A549 (cell line): ENCODE results near the gene PIBF1.

Experiments used
- CBX2 ChIP-seq: fragments of 200-600 bp; sonication (generic); IDR thresholded peaks from 2 replicates; pipeline ENCODE4 v1.6.1; 2016; ENCODE audit warnings: low read depth, mild to moderate bottlenecking, borderline replicate concordance
- CEBPB ChIP-seq, 2 experiments: fragments of >200 bp in 1 of 2; sonication (Bioruptor Twin) in 1 of 2; formaldehyde crosslinking in 1 of 2; IDR thresholded peaks; 2 replicates each; pipeline ENCODE4 v1.6.1; 2012 to 2016
- CTCF ChIP-seq: fragments of >200 bp; sonication (Bioruptor Twin); formaldehyde crosslinking; IDR thresholded peaks from 3 replicates; pipeline ENCODE4 v1.5.1; 2016
- EP300 ChIP-seq, 2 experiments: fragments of >200 bp; sonication (Bioruptor Twin); formaldehyde crosslinking; IDR thresholded peaks; 2 replicates in 1 of 2; 3 replicates in 1 of 2; pipeline ENCODE4 v1.6.1; 2016 to 2017
- SREBF2 ChIP-seq: fragments of 450-650 bp; IDR thresholded peaks from 2 replicates; pipeline ENCODE4 v1.6.1; 2014; ENCODE audit warnings: mild to moderate bottlenecking, moderate library complexity
- USF2 ChIP-seq: fragments of 450-650 bp; IDR thresholded peaks from 2 replicates; pipeline ENCODE4 v1.6.1; 2014; ENCODE audit warnings: antibody characterized with exemption
- ZC3H11A ChIP-seq: fragments of 450-650 bp; IDR thresholded peaks from 2 replicates; pipeline ENCODE4 v1.6.1; 2014; ENCODE audit warnings: antibody characterized with exemption, mild to moderate bottlenecking
- ZFP36 ChIP-seq: fragments of 450-650 bp; IDR thresholded peaks from 2 replicates; pipeline ENCODE4 v1.6.1; 2014; ENCODE audit warnings: borderline replicate concordance; ENCODE audit not compliant: partially characterized antibody
- TF ChIP-seq, protein P1 (sequence below): fragments of 250-450 bp; sonication (Bioruptor Pico); IDR thresholded peaks from 2 replicates; pipeline ENCODE4 v1.5.0; 2021; ENCODE audit warnings: mild to moderate bottlenecking, moderate library complexity, borderline replicate concordance

DNA sequence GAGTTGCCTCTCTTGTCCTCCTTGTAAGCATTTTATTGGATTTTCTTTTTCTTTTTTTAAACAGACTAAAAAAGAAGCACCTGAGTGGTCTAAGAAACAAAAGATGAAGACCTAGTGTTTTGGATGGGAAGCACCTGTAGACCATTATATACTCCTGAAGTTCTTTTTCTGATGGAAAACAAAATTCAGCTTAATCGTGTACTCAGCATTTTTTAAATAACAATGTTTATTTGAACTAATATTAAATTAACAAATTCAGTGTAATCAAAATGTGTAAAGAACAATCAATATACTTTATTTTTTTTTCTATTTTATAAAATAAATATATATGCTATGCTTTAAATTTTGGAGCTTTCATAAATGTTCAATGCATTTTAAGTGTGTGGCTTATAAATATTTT lies 233.9 kb downstream of the PIBF1 start:
- TF ChIP-seq CTCF: no peak
- TF ChIP-seq USF2: no peak
- TF ChIP-seq EP300 (IDR thresholded peaks at IDR 0.05): no peak
- TF ChIP-seq CBX2: no peak
- no peak for TF ChIP-seq ZC3H11A
- TF ChIP-seq, protein P1, sequence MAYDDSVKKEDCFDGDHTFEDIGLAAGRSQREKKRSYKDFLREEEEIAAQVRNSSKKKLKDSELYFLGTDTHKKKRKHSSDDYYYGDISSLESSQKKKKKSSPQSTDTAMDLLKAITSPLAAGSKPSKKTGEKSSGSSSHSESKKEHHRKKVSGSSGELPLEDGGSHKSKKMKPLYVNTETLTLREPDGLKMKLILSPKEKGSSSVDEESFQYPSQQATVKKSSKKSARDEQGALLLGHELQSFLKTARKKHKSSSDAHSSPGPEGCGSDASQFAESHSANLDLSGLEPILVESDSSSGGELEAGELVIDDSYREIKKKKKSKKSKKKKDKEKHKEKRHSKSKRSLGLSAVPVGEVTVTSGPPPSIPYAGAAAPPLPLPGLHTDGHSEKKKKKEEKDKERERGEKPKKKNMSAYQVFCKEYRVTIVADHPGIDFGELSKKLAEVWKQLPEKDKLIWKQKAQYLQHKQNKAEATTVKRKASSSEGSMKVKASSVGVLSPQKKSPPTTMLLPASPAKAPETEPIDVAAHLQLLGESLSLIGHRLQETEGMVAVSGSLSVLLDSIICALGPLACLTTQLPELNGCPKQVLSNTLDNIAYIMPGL (CRISPR knock-in tag): no peak
- TF ChIP-seq CEBPB (IDR thresholded peaks at IDR 0.05): no peak
- TF ChIP-seq ZFP36: no peak
- no peak for TF ChIP-seq SREBF2
